ENCODE data around the gene ABCB11. TPM values are rescaled to one million over a fixed set of nuclear protein-coding genes. Genes with fewer than 3 reads are reported as not detected.

The ABCB11 gene
- total RNA-seq, 4 donors from 2014 or later = 0.29 TPM; not detected in 3

DNA sequence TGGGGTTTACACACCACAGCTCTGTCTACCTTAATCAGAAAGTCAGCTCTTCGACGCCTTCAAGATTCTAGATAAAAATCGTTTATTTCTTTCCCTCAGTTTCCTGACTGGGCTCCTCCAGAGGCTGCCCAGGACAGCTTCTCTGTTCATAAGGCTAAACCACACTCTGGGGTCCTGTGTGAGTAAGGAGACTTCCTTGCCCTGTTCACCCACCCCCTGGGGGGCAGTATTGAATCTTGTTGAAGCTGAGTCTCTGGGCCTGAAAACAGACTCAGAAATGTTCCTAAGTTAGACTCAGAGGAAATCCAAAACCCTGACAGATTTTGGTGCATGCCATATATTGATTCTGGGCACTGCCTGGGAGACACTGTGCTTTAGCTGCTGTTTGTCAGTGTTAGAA is 87.1 kb downstream of the ABCB11 start:
- no peak overlapping the region for H3K27ac ChIP-seq
- no peak for TF ChIP-seq CTCF (IDR thresholded peaks at IDR 0.05)
- TF ChIP-seq POLR2A (IDR thresholded peaks at IDR 0.05) = no peak
- no peak for DNase-seq
- no peaks in the 10 kb centered on the region for H3K4me1 ChIP-seq
- H3K27me3 ChIP-seq = no peaks in the 10 kb centered on the region
- H3K36me3 ChIP-seq = no peaks in the 10 kb centered on the region
- no peaks in the 10 kb centered on the region for H3K9me3 ChIP-seq
- intact Hi-C loops (cut with DNase I; ENCODE audit: low total_unique reads) = no loop called here
- H3K4me3 ChIP-seq = no peak overlapping the region

DNA sequence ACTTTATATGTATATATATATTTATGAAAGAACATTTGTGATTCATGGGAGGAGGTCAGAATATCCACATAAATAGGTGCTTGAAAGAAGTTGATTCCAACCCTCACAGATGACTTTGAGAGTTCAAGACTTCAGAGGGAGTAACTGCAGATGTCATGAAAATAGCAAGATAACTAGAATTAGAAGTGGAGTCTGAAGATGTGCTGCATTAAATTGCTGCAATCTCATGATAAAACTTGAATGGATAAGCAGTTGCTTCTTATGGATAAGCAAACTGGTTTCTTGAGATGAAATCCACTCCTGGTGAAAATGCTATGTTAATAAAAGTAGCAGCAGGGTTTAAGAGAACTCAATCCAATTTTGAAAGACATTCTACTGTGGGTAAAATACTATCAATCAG is 89.8 kb downstream of the ABCB11 start:
- no peak overlapping the region for H3K27ac ChIP-seq
- H3K4me1 ChIP-seq = no peaks in the 10 kb centered on the region
- no peak for DNase-seq
- TF ChIP-seq CTCF (IDR thresholded peaks at IDR 0.05) (no peak), POLR2A (IDR thresholded peaks at IDR 0.05) (no peak)
- no peaks in the 10 kb centered on the region for H3K9me3 ChIP-seq
- no peaks in the 10 kb centered on the region for H3K36me3 ChIP-seq
- intact Hi-C loops (cut with DNase I; ENCODE audit: low total_unique reads) = no loop called here
- H3K27me3 ChIP-seq = no peaks in the 10 kb centered on the region
- no peak overlapping the region for H3K4me3 ChIP-seq

DNA sequence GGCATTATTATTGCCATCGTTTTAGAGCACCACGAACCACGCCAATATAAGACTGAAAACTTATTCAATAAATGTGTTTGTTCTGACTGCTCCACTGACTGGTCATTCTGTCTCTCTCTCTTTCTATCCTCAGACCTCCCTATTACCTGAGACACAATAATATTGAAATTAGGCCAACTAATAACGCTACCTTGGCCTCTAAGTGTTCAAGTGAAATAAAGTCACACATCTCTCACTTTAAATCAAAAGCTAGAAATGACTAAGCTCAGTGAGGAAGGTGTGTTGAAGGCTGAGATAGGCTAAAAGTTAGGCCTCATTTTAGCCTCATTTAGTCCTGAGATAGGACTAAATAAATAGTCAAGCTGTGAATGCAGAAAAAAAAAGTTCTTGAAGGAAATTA is 91.2 kb downstream of the ABCB11 start:
- no peak for DNase-seq
- no peak overlapping the region for H3K27ac ChIP-seq

DNA sequence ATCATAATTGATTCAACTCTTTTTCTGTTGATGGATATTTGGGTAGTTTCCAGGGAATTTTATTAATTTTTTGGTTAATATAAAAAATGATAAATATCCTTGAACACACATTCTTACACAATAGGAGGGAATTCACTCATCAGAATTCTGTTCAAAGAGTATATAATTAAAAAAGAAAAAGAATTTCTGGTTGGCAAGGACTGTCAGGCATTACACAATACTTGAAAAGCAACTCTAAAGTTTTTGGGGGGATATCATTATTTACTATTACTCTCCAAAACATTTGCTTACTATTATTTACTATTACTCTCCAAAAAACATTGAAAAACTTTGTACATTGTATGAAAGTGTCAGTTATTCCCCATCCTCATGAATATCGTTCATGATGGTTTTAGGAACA is 92.1 kb downstream of the ABCB11 start:
- DNase-seq = no peak
- H3K27ac ChIP-seq = no peak overlapping the region
- H3K4me3 ChIP-seq = no peak overlapping the region
- TF ChIP-seq POLR2A (IDR thresholded peaks at IDR 0.05) (no peak), CTCF (IDR thresholded peaks at IDR 0.05) (no peak)
- H3K36me3 ChIP-seq = no peaks in the 10 kb centered on the region
- H3K27me3 ChIP-seq = no peaks in the 10 kb centered on the region
- intact Hi-C loops (cut with DNase I; ENCODE audit: low total_unique reads) = no loop called here
- no peaks in the 10 kb centered on the region for H3K4me1 ChIP-seq
- H3K9me3 ChIP-seq = no peaks in the 10 kb centered on the region

More for the DNA sequence above, 91.2 kb downstream of the ABCB11 start:
- Histone ChIP-seq H3K4me1 (no peaks in the 10 kb centered on the region), H3K27me3 (no peaks in the 10 kb centered on the region), H3K4me3 (no peak overlapping the region), H3K9me3 (no peaks in the 10 kb centered on the region), H3K36me3 (no peaks in the 10 kb centered on the region)
- TF ChIP-seq CTCF (IDR thresholded peaks at IDR 0.05) = no peak
- TF ChIP-seq POLR2A (IDR thresholded peaks at IDR 0.05) = no peak
- intact Hi-C loops (cut with DNase I; ENCODE audit: low total_unique reads) = no loop called here

GRCh38 chr2:168935810-168936581 is 95.1 kb downstream of the ABCB11 start:
- Histone ChIP-seq H3K4me1 (no peaks in the 10 kb centered on the region), H3K4me3 (no peak overlapping the region), H3K9me3 (no peaks in the 10 kb centered on the region), H3K36me3 (no peaks in the 10 kb centered on the region), H3K27me3 (no peaks in the 10 kb centered on the region), H3K27ac (no peak overlapping the region)
- no peak for DNase-seq
- intact Hi-C loops (cut with DNase I; ENCODE audit: low total_unique reads) = no loop called here
- TF ChIP-seq CTCF (IDR thresholded peaks at IDR 0.05) = no peak
- TF ChIP-seq POLR2A (IDR thresholded peaks at IDR 0.05) = no peak

Data from uterus (tissue), 4 donors.